HG02759 (cell line): Measurements from ENCODE around the gene PDE3B.
"Not testable (repeated sequence)": the region's sequence is repeated elsewhere in the genome, so short reads cannot be mapped to it uniquely, and the experiment has no call there.

Experiments used
- ATAC-seq: cut with Tn5 transposase; IDR thresholded peaks from one replicate; pipeline ENCODE4 v1.9.1; 2021; ENCODE audit warnings: mild to moderate bottlenecking, moderate library complexity; ENCODE audit not compliant: unreplicated experiment

The PDE3B gene

DNA sequence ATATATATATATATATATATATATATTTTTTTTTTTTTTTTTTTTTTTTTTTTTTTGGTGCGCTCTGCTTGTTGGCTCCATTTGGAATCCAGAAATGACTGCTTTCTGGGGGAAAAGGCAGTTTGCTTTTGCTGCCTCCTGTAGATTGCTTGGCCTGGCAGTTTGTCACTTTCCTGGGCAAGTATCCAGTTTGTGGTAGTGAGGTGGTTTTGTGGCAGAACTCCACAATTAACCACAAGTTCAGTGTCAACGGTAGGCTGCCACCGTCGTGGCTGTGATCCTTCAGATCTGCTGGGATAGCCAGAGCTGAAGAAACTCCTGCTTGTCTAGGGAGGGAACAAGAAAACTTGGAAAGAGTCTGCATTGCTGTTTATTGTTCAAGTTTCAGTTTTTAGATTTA is 5.0 kb upstream of the PDE3B start:
- no peak for ATAC-seq

GRCh38 chr11:14641801-14642200 is 1.8 kb upstream of the PDE3B start:
- no peak for ATAC-seq

DNA sequence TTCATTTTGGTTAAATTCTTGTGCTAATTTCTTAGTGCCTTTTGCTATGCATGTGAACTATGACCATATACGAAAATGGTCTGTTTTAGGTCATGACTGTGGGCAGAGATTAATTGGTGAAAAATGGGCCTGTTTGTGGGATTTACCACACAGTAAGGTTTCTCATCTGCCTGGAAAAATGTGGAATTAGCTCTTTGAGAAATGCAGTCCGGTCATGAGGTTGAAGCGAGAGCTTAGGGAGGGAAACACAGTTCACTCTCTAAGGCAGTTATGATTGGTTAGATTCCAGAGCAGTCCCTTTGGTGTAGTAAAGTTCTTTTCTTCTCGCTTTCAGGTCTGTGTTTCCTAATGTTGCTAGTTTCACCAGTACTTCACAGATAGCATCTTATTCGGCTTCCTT is 1.2 kb upstream of the PDE3B start:
- no peak for ATAC-seq

DNA sequence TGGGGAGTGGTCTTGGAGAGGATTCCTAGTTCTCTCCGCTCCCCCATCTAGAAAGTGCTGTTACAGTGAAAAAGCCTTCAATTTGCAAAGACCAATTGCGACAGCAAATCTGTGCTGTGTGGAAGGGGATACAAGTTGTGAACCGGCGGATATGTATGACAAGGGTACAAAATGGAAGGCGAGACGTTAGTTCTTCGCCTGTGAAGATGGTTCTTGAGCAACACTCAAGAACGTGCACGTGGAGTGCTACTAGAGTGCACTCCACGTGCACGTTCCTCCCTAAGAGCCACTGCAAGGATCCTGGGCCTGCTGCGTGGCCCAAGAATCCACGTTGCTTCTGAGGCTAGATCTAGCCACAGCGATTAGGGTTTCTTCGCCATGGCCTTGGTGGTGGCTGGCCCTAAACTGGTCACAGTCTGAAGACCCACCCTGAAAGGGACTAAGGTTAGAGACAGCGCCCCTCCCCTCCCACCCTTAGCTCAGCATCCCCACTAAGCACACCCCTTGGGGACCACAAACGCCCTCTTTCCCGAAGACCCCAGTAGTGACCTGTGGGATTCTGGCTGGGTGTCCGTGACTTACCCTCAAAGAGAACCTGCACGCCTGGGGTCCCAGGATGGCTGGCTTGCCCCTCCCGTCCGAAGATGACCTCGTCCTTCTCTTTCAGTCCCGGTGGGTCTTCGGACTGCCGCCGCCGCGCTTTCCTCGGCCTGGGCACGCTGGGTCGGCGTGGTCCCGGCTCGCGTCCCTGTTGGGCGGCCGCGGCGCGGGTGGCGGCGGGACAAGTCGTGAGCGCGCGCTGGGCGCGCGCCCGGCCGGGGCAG is 519 bp upstream of the PDE3B start:
- no peak for ATAC-seq

DNA sequence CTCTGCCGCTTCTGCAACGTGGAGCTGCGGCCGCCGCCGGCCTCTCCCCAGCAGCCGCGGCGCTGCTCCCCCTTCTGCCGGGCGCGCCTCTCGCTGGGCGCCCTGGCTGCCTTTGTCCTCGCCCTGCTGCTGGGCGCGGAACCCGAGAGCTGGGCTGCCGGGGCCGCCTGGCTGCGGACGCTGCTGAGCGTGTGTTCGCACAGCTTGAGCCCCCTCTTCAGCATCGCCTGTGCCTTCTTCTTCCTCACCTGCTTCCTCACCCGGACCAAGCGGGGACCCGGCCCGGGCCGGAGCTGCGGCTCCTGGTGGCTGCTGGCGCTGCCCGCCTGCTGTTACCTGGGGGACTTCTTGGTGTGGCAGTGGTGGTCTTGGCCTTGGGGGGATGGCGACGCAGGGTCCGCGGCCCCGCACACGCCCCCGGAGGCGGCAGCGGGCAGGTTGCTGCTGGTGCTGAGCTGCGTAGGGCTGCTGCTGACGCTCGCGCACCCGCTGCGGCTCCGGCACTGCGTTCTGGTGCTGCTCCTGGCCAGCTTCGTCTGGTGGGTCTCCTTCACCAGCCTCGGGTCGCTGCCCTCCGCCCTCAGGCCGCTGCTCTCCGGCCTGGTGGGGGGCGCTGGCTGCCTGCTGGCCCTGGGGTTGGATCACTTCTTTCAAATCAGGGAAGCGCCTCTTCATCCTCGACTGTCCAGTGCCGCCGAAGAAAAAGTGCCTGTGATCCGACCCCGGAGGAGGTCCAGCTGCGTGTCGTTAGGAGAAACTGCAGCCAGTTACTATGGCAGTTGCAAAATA is 816 bp downstream of the PDE3B start:
- peak; percentile 56 for ATAC-seq

DNA sequence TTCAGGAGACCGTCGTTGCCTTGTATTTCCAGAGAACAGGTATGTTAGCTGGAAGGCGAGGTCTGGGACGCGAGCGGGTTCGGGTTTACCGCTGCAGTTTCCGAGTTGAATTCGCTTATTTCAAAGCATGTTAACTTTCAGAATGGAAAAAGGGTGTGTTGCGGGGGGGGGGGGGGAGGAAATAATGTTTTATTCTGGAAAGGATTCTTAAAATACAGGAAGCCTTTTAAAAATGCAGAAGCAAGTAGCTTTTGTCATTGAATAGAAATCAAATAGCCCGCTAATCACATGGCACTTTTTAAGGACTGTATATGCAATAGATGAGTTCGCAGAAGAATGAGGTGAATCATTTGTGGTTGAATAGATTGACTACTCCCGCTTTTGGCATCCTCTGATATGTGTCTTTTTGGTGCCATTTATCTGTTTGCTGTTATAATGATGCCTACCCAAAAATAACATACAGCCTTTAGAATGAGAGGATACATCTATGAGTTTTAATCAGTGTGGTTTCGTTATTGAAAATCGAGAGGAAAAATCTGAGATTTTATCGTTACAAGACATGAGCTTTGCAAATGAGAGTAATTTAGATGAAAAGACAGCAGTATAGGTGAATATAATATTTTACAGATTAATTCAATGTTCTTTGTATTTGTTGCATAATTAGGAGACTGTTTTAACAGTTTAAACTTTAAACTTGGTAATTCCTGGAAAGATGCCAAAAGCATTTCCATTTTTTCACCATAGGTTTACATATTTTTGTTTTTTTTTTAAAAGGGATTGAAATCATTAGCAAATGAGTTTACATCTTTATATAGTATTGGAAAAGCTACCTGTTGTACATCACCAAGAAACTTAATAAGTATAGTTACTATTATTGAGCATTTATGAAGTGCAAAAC is 1.7 kb downstream of the PDE3B start:
- ATAC-seq, result no peak

DNA sequence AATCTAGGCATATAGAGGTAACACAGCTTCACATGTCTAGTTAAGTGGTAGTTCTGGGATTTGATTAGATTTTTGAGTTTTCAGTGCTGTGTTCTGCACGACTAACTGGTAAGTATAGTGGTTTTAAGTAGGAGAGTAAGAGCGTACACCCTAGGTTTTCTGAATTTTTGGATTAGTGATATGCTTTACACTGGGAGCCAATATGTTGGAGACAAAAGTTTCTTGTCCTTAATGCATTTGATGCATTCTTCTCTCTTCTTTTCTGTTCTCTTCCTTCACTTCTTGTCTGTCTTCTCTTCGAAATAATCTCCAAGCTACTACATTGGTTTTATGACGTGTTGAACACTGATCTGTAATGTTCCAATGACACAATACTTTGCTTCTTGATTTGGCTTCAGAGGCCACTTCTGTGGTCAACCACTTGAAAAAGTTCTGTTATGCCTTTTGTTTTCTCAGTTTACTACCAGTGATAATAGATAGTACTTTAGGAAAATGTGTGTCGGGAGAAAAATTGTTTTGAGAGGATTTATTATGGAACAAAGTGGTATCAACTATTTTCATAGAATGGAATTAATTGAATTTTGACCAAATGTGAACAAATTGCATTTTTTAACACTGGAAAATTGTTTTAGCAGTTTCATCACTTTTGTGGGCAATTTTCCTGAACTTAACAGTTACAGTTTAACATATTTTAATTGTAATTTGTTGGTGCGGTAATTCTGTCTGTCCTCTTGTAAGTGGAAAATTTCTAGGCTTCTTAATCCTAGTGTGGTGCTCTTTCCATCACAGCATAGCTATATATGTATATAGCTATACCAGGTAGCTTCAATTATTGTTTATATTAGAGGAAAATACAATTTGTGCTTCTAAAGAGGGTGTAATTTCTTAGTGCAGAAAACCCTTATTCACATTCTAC is 2.6 kb downstream of the PDE3B start:
- ATAC-seq, result no peak

DNA sequence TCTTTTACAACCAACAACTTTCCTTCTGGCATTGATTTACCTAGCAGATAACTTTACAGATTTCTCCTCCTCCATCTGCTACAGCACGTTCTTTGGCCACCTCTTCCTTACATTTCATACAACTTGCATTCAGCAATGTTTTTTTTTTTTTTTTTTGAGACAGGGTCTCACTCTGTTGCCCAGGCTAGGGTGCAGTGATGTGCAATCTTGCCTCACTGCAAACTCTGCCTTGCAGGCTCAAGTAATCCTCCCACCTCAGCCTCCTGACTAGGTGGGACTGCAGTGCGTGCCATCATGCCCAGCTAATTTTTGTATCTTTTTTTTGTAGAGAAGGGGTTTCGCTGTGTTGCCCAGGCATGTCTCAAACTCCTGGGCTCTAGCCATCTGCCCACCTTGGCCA is 6.5 kb downstream of the PDE3B start:
- no peak for ATAC-seq

DNA sequence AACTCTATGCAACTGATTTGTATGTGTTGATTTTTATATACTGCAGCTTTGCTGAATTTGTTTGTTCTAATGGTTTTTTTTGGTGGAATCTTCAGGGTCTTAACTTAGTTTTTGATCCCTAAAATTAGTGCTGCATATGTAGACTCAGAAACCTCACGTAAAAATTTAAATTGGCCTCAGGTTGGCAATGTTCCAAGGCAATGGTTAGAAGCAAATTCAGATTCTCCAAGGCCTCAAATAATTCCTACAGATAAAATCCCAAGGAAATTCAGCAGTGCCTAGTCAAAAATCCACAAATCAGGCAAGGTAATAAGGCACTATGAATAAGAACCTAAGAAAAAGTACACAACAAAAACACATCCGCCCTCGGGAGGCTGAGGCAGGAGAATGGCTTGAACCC is 9.5 kb downstream of the PDE3B start:
- no peak for ATAC-seq

DNA sequence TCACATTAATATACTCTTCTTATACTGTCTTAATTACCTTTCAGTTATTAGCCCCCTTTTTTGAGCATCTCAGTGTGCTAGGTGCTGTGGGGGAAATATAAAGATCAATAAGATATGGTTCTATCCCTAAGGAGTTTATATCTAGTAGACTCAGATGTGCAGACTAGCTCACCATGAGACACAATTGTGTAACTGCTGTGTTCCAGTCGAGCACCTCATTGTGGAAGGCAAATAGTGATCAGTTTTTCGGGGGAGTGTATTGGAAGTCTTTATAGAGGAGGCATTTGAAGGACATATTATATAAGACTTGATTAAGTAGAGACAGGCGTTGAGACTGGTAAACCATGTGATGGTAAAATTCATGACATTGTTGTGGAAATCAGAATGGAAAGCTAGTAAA is 11.8 kb downstream of the PDE3B start:
- ATAC-seq, result no peak

- no peak for ATAC-seq
Measured at GRCh38 chr11:14656536-14657457, 13.2 kb downstream of the PDE3B start.

- no peak for ATAC-seq
Measured at GRCh38 chr11:14657841-14658240, 14.2 kb downstream of the PDE3B start.

GRCh38 chr11:14664926-14665325 is 21.3 kb downstream of the PDE3B start:
- not testable (repeated sequence) for ATAC-seq

- ATAC-seq, result not testable (repeated sequence)
Measured at GRCh38 chr11:14667329-14667728, 23.7 kb downstream of the PDE3B start.

DNA sequence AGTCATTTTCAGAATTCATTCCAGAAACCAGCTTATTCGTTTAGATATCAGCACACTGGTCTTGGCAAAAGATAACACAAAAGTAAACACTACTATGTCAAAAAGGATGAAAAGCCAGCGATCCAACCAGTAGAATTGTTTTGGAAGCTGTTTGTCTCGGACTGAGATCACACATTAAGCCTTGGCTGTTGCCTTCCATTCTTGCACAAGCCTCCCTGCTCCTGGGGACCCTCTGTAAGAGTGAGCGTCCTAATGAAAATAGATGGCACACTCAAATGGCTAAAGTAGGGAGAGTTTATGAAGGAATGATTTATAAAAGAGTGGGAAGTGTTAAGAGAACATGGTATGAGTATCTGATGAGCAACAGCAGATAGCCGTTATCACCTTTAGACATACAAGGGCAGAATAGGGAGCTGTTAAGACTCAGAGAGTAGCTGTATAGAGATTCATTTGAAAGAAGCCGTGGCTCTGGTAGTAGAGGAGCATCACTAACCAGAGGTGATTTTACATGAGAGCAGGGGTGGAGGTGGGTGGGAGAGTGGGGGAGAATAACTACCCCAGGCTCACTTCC is 25.2 kb downstream of the PDE3B start:
- ATAC-seq, result no peak

- ATAC-seq, result no peak
Measured at GRCh38 chr11:14669499-14669898, 25.9 kb downstream of the PDE3B start.

- no peak for ATAC-seq
Measured at GRCh38 chr11:14669958-14670357, 26.4 kb downstream of the PDE3B start.

GRCh38 chr11:14672635-14673034 is 29.0 kb downstream of the PDE3B start:
- ATAC-seq, result no peak

- ATAC-seq, result no peak
Measured at GRCh38 chr11:14673421-14673820, 29.8 kb downstream of the PDE3B start.
